Erythroblast (primary cell): Measurements from ENCODE around the gene GMNC.

Source experiments
- GATA1 ChIP-seq: IDR thresholded peaks from 2 replicates; pipeline ENCODE4 v1.6.1; 2011; ENCODE audit warnings: low read depth, mild to moderate bottlenecking, control low read depth, low read length, moderate library complexity
- POLR2A ChIP-seq: IDR thresholded peaks from 2 replicates; pipeline ENCODE4 v1.6.1; 2011; ENCODE audit warnings: mild to moderate bottlenecking, low read length

DNA sequence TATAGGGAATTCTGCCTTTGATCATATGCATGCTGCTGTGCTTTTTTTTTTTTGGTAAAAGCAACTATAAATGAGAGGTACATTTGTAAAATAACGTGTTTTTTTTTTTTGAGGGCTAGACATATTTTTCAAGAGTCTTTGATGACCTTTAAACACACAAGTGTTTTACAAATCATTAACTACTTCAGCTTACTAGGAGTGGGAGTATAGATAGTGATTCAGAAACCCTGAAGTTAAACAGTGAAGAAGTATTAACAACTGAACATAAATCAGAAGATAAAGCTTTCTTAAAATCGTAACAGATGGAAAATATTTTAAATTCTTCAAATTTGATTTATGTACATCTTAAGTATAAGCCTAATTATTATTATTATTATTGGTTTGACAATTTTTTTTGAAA is 2.9 kb upstream of the GMNC start:
- TF ChIP-seq POLR2A (no peak), GATA1 (no peak)
